Measurements from ENCODE around the gene GASK1B.
A peak's percentile ranks its signal among the peaks of the same experiment; 100 is the strongest.

The GASK1B gene

GRCh38 chr4:158169931-158170690 lies 2.7 kb downstream of the GASK1B start:
- peak overlapping the region; percentile 96 for H3K27ac ChIP-seq
- TF ChIP-seq CTCF (conservative IDR thresholded peaks at IDR 0.05), result no peak

- peak overlapping the region; percentile 96 for H3K27ac ChIP-seq
- no peak for TF ChIP-seq CTCF (conservative IDR thresholded peaks at IDR 0.05)
Observed at GRCh38 chr4:158169506-158169905, 3.3 kb downstream of the GASK1B start.

- peak overlapping the region; percentile 96; the same call in 1 of the 2 replicates for H3K27ac ChIP-seq
- no peak for TF ChIP-seq CTCF (conservative IDR thresholded peaks at IDR 0.05)
Observed at GRCh38 chr4:158168606-158169005, 4.2 kb downstream of the GASK1B start.

- no peak overlapping the region for H3K27ac ChIP-seq
- no peak for TF ChIP-seq CTCF (conservative IDR thresholded peaks at IDR 0.05)
Observed at GRCh38 chr4:158166701-158167100, 6.1 kb downstream of the GASK1B start.

GRCh38 chr4:158164768-158165213 lies 8.0 kb downstream of the GASK1B start:
- no peak overlapping the region for H3K27ac ChIP-seq
- no peak for TF ChIP-seq CTCF (conservative IDR thresholded peaks at IDR 0.05)

- TF ChIP-seq CTCF (conservative IDR thresholded peaks at IDR 0.05), result no peak
- no peak overlapping the region for H3K27ac ChIP-seq
Observed at GRCh38 chr4:158163941-158164767, 8.7 kb downstream of the GASK1B start.

GRCh38 chr4:158162631-158163030 lies 10.2 kb downstream of the GASK1B start:
- H3K27ac ChIP-seq, result no peak overlapping the region
- TF ChIP-seq CTCF (conservative IDR thresholded peaks at IDR 0.05), result no peak

Data from VCaP (cell line).